ACHN (cell line): ENCODE data around the gene NUDT22.

Source experiments
- DNase-seq: peaks from one replicate; pipeline ENCODE4 v3.0.0-alpha.2; 2015
- in situ Hi-C: cut with HindIII; loops from 2 replicates; pipeline ENCODE4 v1.10.0; 2017; ENCODE audit warnings: low sequenced_read_pairs, low pct_ligation_motif_present, low pct_unique_long_range_greater_than_20kb

The NUDT22 gene

DNA sequence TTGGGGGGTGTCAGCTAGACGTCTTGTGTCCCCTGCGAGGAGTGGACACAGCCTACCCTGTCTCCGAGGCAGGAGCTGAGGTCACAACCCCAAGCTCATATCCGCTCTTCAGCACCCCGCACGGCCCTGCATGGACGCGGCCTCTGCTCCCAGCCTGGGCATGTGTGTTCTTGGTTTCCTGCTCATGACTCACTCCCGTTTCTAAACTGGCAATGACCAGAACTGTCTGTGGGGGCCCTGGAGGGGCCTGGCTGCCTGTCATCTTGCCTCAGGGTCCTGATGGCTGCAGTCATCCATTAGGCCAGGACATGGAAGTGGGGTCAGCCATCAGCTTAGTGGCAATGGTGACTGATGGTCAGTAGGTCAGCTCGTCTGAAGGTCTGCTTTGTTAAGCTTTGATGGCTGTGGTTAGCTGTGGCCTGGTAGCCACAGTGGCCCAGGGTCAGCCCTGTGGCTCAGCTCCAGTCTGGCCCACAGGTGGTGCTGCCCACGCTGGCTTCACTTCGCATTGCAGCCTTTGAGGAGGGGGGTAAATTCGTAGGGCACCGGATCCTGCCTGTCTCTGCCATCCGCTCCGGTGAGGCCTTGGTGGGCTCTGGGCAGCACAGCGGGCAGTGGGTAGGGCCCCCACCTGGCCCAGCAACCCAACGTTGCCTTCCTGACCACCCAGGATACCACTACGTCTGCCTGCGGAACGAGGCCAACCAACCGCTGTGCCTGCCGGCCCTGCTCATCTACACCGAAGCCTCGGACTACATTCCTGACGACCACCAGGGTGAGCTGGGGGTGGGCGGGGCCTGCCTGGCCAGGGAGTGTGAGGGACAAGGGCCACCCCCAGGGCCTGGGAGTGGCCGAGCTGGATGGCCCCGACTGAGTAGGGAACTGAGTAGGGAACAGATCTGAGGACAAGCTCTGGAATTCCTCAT is 37.2 kb downstream of the NUDT22 start:
- in situ Hi-C loops, result no loop called here
- no peak for DNase-seq

- DNase-seq, result no peak
- in situ Hi-C loops, result no loop called here
These were observed 37.9 kb downstream of the NUDT22 start for GRCh38 chr11:64263947-64264317.

- DNase-seq, result no peak
- in situ Hi-C loops, result no loop called here
These were observed 38.3 kb downstream of the NUDT22 start for GRCh38 chr11:64264371-64264852.

DNA sequence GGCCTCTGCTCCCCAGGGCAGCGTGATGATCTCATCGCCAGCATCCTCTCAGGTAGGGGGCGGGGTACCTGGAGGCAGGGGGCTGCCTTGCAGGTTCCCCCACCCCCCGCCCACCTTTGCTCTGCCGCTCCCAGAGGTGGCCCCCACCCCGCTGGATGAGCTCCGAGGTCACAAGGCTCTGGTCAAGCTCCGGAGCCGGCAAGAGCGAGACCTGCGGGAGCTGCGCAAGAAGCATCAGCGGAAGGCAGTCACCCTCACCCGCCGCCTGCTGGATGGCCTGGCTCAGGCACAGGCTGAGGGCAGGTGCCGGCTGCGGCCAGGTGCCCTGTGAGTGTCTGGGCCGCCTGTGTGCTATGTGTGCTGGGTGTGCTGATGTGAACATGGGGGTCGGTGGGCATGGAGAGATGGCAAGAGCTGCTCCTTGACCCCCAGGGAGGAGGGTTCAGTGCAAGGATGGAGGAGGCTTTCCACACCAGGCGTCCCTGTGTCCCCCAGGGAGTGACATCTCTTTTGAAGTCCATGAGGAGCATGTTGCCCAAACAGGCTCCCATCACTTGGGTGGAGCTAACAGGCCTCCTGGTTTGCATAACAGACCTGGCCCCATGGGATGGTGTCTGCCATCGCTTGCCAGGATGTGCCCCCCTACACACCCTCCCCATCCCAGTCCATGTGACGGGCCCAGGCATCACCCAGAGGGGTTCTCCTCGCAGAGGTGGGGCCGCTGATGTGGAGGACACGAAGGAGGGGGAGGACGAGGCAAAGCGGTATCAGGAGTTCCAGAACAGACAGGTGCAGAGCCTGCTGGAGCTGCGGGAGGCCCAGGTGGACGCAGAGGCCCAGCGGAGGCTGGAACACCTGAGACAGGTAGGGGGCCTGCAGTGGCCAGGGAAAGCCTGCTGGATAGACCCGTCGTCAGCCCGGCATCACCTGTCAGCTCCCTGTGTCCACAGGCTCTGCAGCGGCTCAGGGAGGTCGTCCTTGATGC is 39.4 kb downstream of the NUDT22 start:
- no peak for DNase-seq
- in situ Hi-C loops, result no loop called here

DNA sequence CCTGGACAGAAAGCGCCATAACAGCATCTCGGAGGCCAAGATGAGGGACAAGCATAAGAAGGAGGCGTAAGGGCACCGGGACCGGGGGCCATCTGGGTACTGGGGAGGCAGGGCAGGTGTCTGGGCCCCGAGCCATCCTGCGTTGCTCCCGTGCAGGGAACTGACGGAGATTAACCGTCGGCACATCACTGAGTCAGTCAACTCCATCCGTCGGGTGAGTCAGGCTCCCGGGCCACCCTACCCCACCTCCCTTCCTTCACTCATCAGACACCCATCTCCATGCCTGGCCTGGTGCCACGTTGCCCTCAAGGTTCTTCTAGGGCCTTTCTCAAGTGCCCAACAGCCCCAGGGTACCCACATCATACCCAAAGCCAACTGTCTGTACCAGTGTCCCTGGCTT is 40.3 kb downstream of the NUDT22 start:
- DNase-seq, result no peak
- in situ Hi-C loops, result no loop called here

DNA sequence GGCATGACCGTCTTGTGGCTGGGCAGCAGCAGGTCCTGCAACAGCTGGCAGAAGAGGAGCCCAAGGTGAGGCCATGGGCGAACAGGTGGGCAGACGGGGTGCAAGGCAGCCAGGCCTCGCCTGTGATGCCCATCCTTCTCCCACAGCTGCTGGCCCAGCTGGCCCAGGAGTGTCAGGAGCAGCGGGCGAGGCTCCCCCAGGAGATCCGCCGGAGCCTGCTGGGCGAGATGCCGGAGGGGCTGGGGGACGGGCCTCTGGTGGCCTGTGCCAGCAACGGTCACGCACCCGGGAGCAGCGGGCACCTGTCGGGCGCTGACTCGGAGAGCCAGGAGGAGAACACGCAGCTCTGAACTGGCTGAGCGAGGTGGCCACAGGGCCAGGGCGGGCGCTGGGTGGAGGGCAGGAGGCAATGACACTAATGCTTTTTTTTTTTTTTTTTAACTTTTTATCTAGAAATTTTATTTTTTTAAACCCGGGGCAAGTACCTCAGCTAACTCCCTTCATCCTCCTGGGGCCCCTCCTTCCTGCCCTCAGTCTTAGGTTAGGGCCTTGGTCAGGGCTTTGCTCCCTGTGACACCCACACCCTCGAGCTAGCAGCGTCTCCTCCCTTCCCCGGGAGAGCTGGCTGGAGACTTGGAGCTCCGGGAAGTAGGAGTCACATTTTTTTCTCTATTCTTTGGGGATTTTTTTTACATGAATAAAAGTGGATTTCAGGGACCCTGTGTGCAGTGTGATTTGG is 41.3 kb downstream of the NUDT22 start:
- no peak for DNase-seq
- in situ Hi-C loops, result no loop called here

GRCh38 chr11:64268025-64268892 is 42.2 kb downstream of the NUDT22 start:
- no peak for DNase-seq
- in situ Hi-C loops, result no loop called here

- in situ Hi-C loops, result no loop called here
- DNase-seq, result peak; percentile 71
These were observed 42.9 kb downstream of the NUDT22 start for GRCh38 chr11:64268893-64269539.

- peak; percentile 99 for DNase-seq
- in situ Hi-C loops, result no loop called here
These were observed 43.6 kb downstream of the NUDT22 start for GRCh38 chr11:64269540-64270220.

GRCh38 chr11:64275031-64275800 is 49.1 kb downstream of the NUDT22 start:
- in situ Hi-C loops, result no loop called here
- no peak for DNase-seq

DNA sequence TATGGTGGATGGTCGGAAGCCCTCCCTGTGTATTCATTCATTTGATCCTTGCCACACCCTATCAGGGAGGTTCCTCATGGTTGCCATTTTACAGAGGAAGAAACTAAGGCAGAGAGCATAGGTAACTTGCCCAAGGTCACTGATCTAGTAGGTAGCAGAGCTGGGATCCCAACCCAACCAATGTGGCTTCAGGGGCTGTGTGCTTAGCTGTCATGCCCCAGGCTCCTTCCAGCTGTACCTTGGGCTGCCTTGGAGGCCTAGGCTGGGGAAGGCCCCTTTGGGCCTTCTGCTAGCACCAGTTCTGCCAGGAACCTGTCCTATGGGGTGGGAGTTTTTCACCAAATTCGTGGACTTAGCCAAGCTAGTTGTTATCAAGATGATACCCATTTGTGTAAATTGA is 49.8 kb downstream of the NUDT22 start:
- in situ Hi-C loops, result no loop called here
- DNase-seq, result no peak

GRCh38 chr11:64276653-64277431 is 50.8 kb downstream of the NUDT22 start:
- in situ Hi-C loops, result no loop called here
- no peak for DNase-seq

DNA sequence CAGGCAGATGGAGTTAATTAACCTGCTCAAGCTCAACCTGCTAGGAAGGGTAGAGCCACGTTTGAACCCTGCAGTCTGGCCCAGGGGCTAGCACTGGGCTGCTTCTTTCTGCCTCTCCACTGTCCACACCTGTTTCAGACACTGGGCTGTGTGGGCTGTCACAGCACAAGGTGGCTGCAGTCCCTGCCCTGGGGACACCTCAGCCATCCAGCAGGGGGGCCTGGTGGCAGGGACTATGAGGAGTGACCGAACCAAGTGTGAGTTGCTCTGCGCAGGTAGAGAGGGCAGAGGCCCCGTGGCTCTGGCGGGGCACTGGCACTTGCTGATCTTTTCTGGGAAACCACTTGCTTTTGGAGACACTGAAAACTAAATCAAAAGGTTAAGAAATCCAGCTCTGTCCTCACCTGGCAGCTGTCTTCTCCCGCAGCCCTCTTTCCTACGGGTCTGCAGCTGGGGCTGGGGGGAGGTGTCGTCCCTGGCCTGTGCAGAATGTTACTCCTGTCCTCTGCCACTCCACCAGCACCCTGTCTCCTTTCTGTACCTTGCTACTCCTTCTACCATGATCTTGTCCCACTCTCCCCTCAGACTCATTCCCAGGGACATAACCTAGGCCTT is 52.6 kb downstream of the NUDT22 start:
- in situ Hi-C loops, result no loop called here
- no peak for DNase-seq
